Gastroesophageal sphincter (tissue), 4 donors: ENCODE measurements around the gene CAMKMT. TPM values are rescaled to one million over a fixed set of nuclear protein-coding genes. Genes with fewer than 3 reads are reported as not detected.
"Not testable (repeated sequence)": the region's sequence is repeated elsewhere in the genome, so short reads cannot be mapped to it uniquely, and the experiment has no call there.

Experiments
- ATAC-seq: fragments of 150-250 bp; one replicate; pipeline ENCODE4 v1.9.1; 2016; ENCODE audit warnings: mild to moderate bottlenecking, moderate library complexity
- H3K27ac ChIP-seq, 4 donors: fragments of 200-600 bp; sonication (generic) in 3 of 4; 1 replicate in 3 of 4; 2 replicates in 1 of 4; pipeline ENCODE4 v1.5.1; 2016 to 2019
- H3K27me3 ChIP-seq: fragments of 200-600 bp; sonication (generic); one replicate; pipeline ENCODE4 v1.5.1; 2019
- H3K36me3 ChIP-seq, 2 donors: fragments of 200-600 bp; sonication (generic); one replicate each; pipeline ENCODE4 v1.5.1; 2019; ENCODE audit warnings: control low read depth in 1 of 2
- H3K4me1 ChIP-seq, 3 donors: fragments of 200-600 bp; sonication (generic); 1 replicate in 2 of 3; 2 replicates in 1 of 3; pipeline ENCODE4 v1.5.1; 2016 to 2019; ENCODE audit warnings: control low read depth in 2 of 3
- H3K4me3 ChIP-seq, 2 donors: fragments of 200-600 bp; sonication (generic); one replicate each; pipeline ENCODE4 v1.5.1; 2019; ENCODE audit warnings: mild to moderate bottlenecking in 1 of 2, moderate library complexity in 1 of 2
- H3K9me3 ChIP-seq, 3 donors: fragments of 200-600 bp; sonication (generic); one replicate each; pipeline ENCODE4 v1.5.1; 2017 to 2019; ENCODE audit warnings: control low read depth in 2 of 3
- CTCF ChIP-seq, 4 experiments: fragments of 200-600 bp in 2 of 4; fragments of 450-650 bp in 2 of 4; sonication (generic) in 1 of 4; IDR thresholded peaks; one replicate each; pipeline ENCODE4 v1.5.1; 2017 to 2019; ENCODE audit warnings: antibody characterized with exemption in 4 of 4, mild to moderate bottlenecking in 2 of 4, moderate library complexity in 2 of 4
- EP300 ChIP-seq: sonication (generic); formaldehyde crosslinking; IDR thresholded peaks from one replicate; pipeline ENCODE4 v1.6.1; 2017; ENCODE audit warnings: antibody characterized with exemption, mild to moderate bottlenecking
- POLR2A ChIP-seq, 2 donors: fragments of 450-650 bp; IDR thresholded peaks; one replicate each; pipeline ENCODE4 v1.6.1; 2017; ENCODE audit warnings: antibody characterized with exemption in 2 of 2, mild to moderate bottlenecking in 2 of 2, moderate library complexity in 1 of 2
- POLR2AphosphoS5 ChIP-seq: sonication (generic); formaldehyde crosslinking; IDR thresholded peaks from one replicate; pipeline ENCODE4 v1.6.1; 2017; ENCODE audit warnings: antibody characterized with exemption
- WGBS, 2 donors: methylation state at CpG; one replicate each; pipeline ENCODE4 v1.1.5; 2018; ENCODE audit warnings: low coverage in 1 of 2; 5-methylcytosine and 5-hydroxymethylcytosine counted together
- total RNA-seq, 4 donors: library from RNA; depleted of rRNA; stranded (reverse); fragments of >200 nt; gene quantifications; one replicate each; pipeline ENCODE4 v1.1.0, GENCODE V29; 2016

Gene CAMKMT
- total RNA-seq, 4 donors from 2014 or later, result 4.2 to 19.5 (median 11.0) TPM

- Histone ChIP-seq H3K4me3 (no peak overlapping the region), H3K9me3 (no peaks in the 10 kb centered on the region), H3K36me3 (no peaks in the 10 kb centered on the region), H3K27me3 (no peaks in the 10 kb centered on the region), H3K27ac (no peak overlapping the region), H3K4me1 (peaks cover 0 to 7% (median 0%) of the 10 kb centered on the region in 3 donors)
- ATAC-seq, result no peak
- no peak for TF ChIP-seq CTCF (IDR thresholded peaks at IDR 0.05)
- TF ChIP-seq EP300, result no peak
- no peak for TF ChIP-seq POLR2AphosphoS5
- no peak for TF ChIP-seq POLR2A (IDR thresholded peaks at IDR 0.05)
- 80 to 100% methylated on average over 1 of the region's 1 CpG for WGBS, 2 donors
Observed at GRCh38 chr2:44367591-44367990, 5.8 kb downstream of the CAMKMT start.

GRCh38 chr2:44369392-44369791 is 7.6 kb downstream of the CAMKMT start:
- no peak for ATAC-seq
- TF ChIP-seq CTCF (IDR thresholded peaks at IDR 0.05), result no peak
- no peak for TF ChIP-seq EP300
- TF ChIP-seq POLR2A (IDR thresholded peaks at IDR 0.05), result no peak
- no peak for TF ChIP-seq POLR2AphosphoS5
- Histone ChIP-seq H3K4me1 (no peaks in the 10 kb centered on the region), H3K27ac (no peak overlapping the region), H3K9me3 (no peaks in the 10 kb centered on the region), H3K27me3 (no peaks in the 10 kb centered on the region), H3K4me3 (no peak overlapping the region), H3K36me3 (no peaks in the 10 kb centered on the region)

DNA sequence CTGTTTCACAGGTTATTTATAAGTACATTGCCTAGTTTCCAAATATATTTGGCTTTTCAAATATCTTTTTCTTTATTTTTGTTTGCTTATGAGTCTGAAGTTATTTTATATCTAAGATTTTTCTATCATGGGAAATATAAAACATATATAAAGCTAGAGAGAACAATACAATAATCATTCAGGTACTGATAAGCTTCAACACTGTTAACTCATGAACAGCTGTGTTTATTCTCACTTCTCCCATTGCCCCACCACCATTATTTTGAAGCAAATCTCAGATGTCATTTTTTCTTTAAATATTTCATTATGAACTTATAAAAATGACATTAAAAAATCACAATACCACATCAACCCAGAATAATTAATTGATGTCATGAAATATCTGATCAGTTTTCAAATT is 9.7 kb downstream of the CAMKMT start:
- Histone ChIP-seq H3K4me3 (no peak overlapping the region), H3K27ac (no peak overlapping the region), H3K27me3 (no peaks in the 10 kb centered on the region), H3K4me1 (no peaks in the 10 kb centered on the region), H3K9me3 (no peaks in the 10 kb centered on the region), H3K36me3 (no peaks in the 10 kb centered on the region)
- ATAC-seq, result no peak
- TF ChIP-seq POLR2AphosphoS5 (no peak), EP300 (no peak)

DNA sequence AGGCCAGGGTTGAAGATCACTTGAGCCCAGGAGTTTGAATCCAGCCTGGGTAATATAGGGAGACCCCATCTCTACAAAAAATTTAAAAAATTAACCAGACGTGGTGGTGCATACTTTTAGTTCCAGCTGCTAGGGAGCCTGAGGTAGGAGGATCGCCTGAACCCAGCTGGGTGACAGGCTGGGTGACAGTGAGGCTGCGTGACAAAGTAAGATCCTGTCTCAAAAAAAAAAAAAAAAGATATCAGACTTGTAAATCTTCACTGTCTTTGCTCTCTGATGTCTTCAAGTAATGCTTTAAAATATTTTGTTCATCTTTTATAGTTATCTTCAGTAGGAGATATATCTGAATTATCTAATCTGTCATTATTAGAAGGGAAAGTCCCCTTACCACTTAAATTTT is 10.5 kb downstream of the CAMKMT start:
- H3K9me3 ChIP-seq, result no peaks in the 10 kb centered on the region
- TF ChIP-seq POLR2AphosphoS5 (no peak), CTCF (IDR thresholded peaks at IDR 0.05) (no peak), POLR2A (IDR thresholded peaks at IDR 0.05) (no peak), EP300 (no peak)
- no peak for ATAC-seq
- H3K27ac ChIP-seq, result no peak overlapping the region
- no peaks in the 10 kb centered on the region for H3K27me3 ChIP-seq
- no peaks in the 10 kb centered on the region for H3K36me3 ChIP-seq
- no peak overlapping the region for H3K4me3 ChIP-seq
- H3K4me1 ChIP-seq, result no peaks in the 10 kb centered on the region
- 83 to 96% methylated on average over 3 of the region's 3 CpGs for WGBS, 2 donors

DNA sequence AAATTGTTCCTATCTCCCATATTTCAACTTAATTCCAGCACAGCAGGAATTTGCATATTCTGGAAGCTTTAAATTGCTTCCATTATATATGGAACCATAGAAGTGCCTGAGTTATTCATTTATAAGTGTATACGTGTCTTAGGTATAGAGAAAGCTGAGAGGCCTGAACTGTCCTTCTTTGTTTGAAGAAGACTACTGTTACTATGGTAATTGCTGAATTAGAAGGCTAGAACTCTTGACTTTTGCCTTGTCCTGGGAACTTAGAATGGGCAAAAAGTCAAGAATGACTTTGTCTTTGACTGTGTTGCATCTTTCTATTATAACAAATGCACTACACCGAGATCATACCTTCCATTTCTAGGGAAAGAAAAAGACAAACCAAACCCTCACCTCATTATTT is 15.7 kb downstream of the CAMKMT start:
- Histone ChIP-seq H3K4me1 (no peaks in the 10 kb centered on the region), H3K4me3 (no peak overlapping the region), H3K9me3 (no peaks in the 10 kb centered on the region), H3K36me3 (peaks cover 0 to 5% of the 10 kb centered on the region in 2 donors), H3K27me3 (no peaks in the 10 kb centered on the region), H3K27ac (no peak overlapping the region)
- ATAC-seq, result no peak
- TF ChIP-seq EP300, result no peak
- TF ChIP-seq POLR2AphosphoS5, result no peak
- TF ChIP-seq CTCF (IDR thresholded peaks at IDR 0.05), result no peak
- TF ChIP-seq POLR2A (IDR thresholded peaks at IDR 0.05), result no peak
- 90 to 95% methylated on average over 2 of the region's 2 CpGs for WGBS, 2 donors

DNA sequence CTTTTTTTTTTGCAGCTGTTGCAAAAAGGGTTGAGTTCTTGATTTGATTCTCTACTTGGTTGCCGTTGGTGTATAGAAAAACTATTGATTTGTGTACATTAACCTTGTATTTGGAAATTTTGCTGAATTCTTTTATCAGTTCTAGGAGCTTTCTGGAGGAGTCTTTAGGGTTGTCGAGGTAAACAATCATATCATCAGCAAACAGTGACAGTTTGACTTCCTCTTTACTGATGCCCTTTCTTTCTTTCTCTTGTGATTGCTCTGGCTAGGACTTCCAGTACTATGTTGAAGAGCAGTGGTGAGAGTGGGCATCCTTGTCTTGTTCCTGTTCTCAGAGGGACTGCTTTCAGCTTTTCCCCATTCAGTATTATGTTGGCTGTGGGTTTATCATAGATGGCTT is 23.5 kb downstream of the CAMKMT start:
- H3K4me3 ChIP-seq, H3K27me3 ChIP-seq, H3K4me1 ChIP-seq, H3K9me3 ChIP-seq, ATAC-seq, H3K27ac ChIP-seq: not testable (repeated sequence)
- H3K36me3 ChIP-seq, result peaks cover 0 to 14% of the 10 kb centered on the region in 2 donors
- 89 to 93% methylated on average over 2 of the region's 2 CpGs for WGBS, 2 donors
